GM19372 (cell line): ENCODE measurements around the gene PCDHGB3.
"Not testable (repeated sequence)": the region's sequence is repeated elsewhere in the genome, so short reads cannot be mapped to it uniquely, and the experiment has no call there.

ENCODE experiments used
- ATAC-seq: cut with Tn5 transposase; IDR thresholded peaks from one replicate; pipeline ENCODE4 v1.9.1; 2021; ENCODE audit warnings: mild to moderate bottlenecking, low read depth, moderate library complexity; ENCODE audit not compliant: unreplicated experiment

Gene PCDHGB3

GRCh38 chr5:141369994-141370848 lies at the start of gene PCDHGB3:
PCDHGB3 (plus strand) TSS chr5:141370242; CDS start chr5:141370395, 153 bp downstream.
- ATAC-seq: no peak

GRCh38 chr5:141322261-141322660 lies 47.8 kb upstream of the PCDHGB3 start:
- ATAC-seq: no peak

GRCh38 chr5:141326088-141326854 lies 43.8 kb upstream of the PCDHGB3 start:
- ATAC-seq: no peak

GRCh38 chr5:141328231-141328630 lies 41.8 kb upstream of the PCDHGB3 start:
- no peak for ATAC-seq

- no peak for ATAC-seq
Observed at GRCh38 chr5:141330299-141331080, 39.6 kb upstream of the PCDHGB3 start, which contains the start of gene PCDHGA1. PCDHGA1 (plus strand) TSS chr5:141330514.

GRCh38 chr5:141332571-141332970 lies 37.5 kb upstream of the PCDHGB3 start:
- ATAC-seq: not testable (repeated sequence)

- ATAC-seq: no peak
Observed at GRCh38 chr5:141338538-141339306, 31.3 kb upstream of the PCDHGB3 start, which contains the start of gene PCDHGA2. PCDHGA2 (plus strand) TSS chr5:141338760.

GRCh38 chr5:141340781-141341354 lies 29.2 kb upstream of the PCDHGB3 start:
- ATAC-seq: not testable (repeated sequence)

- no peak for ATAC-seq
Observed at GRCh38 chr5:141342773-141343172, 27.3 kb upstream of the PCDHGB3 start.

- no peak for ATAC-seq
Observed at GRCh38 chr5:141343242-141343952, 26.6 kb upstream of the PCDHGB3 start, which contains the start of gene PCDHGA3. PCDHGA3 (plus strand) TSS chr5:141343829; CDS start chr5:141344034, 205 bp downstream.

- ATAC-seq: no peak
Observed at GRCh38 chr5:141343953-141344463, 26.0 kb upstream of the PCDHGB3 start.

- no peak for ATAC-seq
Observed at GRCh38 chr5:141345327-141345726, 24.7 kb upstream of the PCDHGB3 start.

GRCh38 chr5:141346017-141346416 lies 24.0 kb upstream of the PCDHGB3 start:
- ATAC-seq: not testable (repeated sequence)

- ATAC-seq: no peak
Observed at GRCh38 chr5:141349917-141350619, 20.0 kb upstream of the PCDHGB3 start, which contains the start of gene PCDHGB1. PCDHGB1 (plus strand) TSS chr5:141350099; CDS start chr5:141350261, 162 bp downstream.

- no peak for ATAC-seq
Observed at GRCh38 chr5:141351591-141351990, 18.5 kb upstream of the PCDHGB3 start.

GRCh38 chr5:141354900-141355469 lies 15.1 kb upstream of the PCDHGB3 start, which contains the start of gene PCDHGA4:
PCDHGA4 (plus strand) TSS chr5:141355021; CDS start chr5:141355108, 87 bp downstream.
- ATAC-seq: no peak

- no peak for ATAC-seq
Observed at GRCh38 chr5:141355641-141356040, 14.4 kb upstream of the PCDHGB3 start.
